Activated CD8-positive, alpha-beta T cell treated with anti-CD3 and anti-CD28 coated beads, Interleukin-2, amount 10 ng/mL, durations not matched to agents 7 days and 5 days (primary cell): ENCODE measurements around the gene DIRAS2. TPM values are rescaled to one million over a fixed set of nuclear protein-coding genes. Genes with fewer than 3 reads are reported as not detected.
"Not testable (repeated sequence)": the region's sequence is repeated elsewhere in the genome, so short reads cannot be mapped to it uniquely, and the experiment has no call there.

Experiments used
- ATAC-seq: fragments of 150-1000 bp; cut with Tn5 transposase; one replicate; pipeline ENCODE4 v1.10.0; 2021; ENCODE audit warnings: moderate library complexity
- CTCF ChIA-PET: fragments of 350-600 bp; sonication (Branson Sonifier 250); formaldehyde crosslinking; loops from one replicate; lab custom pipeline; 2021; ENCODE audit warnings: antibody characterized with exemption; lab: Charles Lee
- POLR2A ChIA-PET: fragments of 350-600 bp; sonication (Branson Sonifier 250); formaldehyde crosslinking; loops from one replicate; lab custom pipeline; 2021; ENCODE audit warnings: antibody characterized with exemption; lab: Charles Lee
- DNase-seq: peaks from one replicate; pipeline ENCODE4 v3.0.0-alpha.2; 2020
- H3K27ac Mint-ChIP-seq: one replicate; pipeline ENCODE4 v1.8.0; 2021; ENCODE audit warnings: mild to moderate bottlenecking, mixed read lengths
- H3K27me3 Mint-ChIP-seq: one replicate; pipeline ENCODE4 v1.8.0; 2021; ENCODE audit warnings: low read depth, mixed read lengths
- H3K36me3 Mint-ChIP-seq: one replicate; pipeline ENCODE4 v1.8.0; 2021; ENCODE audit warnings: low read depth, mixed read lengths
- H3K4me1 Mint-ChIP-seq: one replicate; pipeline ENCODE4 v1.8.0; 2021; ENCODE audit warnings: low read depth, mixed read lengths
- H3K4me3 Mint-ChIP-seq: one replicate; pipeline ENCODE4 v1.8.0; 2021; ENCODE audit warnings: mild to moderate bottlenecking, mixed read lengths
- H3K9me3 Mint-ChIP-seq: one replicate; pipeline ENCODE4 v1.8.0; 2022; ENCODE audit warnings: mixed read lengths; ENCODE audit not compliant: insufficient read depth
- total RNA-seq, 2 experiments: library from RNA; stranded (reverse); gene quantifications; one replicate each; pipeline ENCODE4 v1.2.3, GENCODE V29; 2021

DIRAS2 gene, protein sequence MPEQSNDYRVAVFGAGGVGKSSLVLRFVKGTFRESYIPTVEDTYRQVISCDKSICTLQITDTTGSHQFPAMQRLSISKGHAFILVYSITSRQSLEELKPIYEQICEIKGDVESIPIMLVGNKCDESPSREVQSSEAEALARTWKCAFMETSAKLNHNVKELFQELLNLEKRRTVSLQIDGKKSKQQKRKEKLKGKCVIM
- not detected for total RNA-seq

DNA sequence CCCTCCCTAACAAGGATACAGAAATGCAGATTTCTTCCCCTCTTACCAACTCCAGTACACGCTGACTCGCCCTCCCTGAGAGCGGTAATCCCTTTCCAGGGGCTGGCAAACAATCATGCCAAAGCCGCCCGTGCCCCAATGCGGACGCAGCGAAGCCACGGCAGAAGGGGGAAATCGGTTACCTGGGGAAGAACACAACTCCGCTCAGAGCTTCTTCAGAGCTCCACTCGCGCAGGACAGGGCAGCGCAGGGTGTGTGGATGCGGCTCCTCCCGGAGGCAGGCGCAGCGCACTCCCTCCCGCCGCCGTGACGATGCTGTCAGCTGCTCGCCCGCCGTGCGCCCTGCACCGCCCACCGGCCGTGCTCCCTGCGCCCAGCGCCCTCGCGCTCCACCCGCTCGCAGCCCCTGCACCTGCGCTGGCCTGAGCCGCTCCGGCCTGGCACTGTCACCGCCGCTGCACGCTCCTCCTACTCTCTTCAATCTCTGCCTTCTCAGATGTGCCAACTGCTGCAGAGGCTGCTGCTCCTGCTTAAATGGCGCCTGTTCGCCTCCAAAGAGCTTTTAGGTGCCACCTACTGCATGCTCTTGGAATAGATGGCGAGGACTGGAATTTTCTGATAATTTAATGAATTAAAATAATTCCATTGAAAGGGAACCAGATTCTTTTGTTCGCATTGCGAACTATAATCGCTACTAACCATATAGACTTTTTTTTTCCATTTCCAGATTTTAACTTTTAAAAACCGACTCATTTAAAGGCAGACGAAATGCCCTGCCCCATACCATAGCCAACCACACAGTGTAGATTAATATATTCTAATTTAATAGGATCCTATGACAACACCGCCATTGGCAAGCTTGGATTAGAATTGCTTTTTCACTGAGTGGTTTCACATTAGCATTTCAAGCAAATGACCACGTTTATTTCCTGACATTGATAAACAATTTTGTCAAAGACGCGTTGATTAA lies at the start of gene DIRAS2:
DIRAS2 (minus strand) TSS at position 255 of the 970 bp plus-strand sequence. CDS start 28,997 bp downstream, outside the sequence.
- Mint-ChIP-seq H3K36me3 (no peaks in the 10 kb centered on the region), H3K9me3 (no peaks in the 10 kb centered on the region), H3K27ac (no peak within 1 kb of the TSS), H3K27me3 (peaks cover 45% of the 10 kb centered on the region), H3K4me1 (peaks cover 2% of the 10 kb centered on the region), H3K4me3 (peak within 1 kb of the TSS; percentile 39)
- DNase-seq = no peak
- peak; percentile 63 for ATAC-seq
- POLR2A ChIA-PET = no interaction called here
- CTCF ChIA-PET = no interaction called here

GRCh38 chr9:90684736-90685135 lies 42.1 kb upstream of the DIRAS2 start:
- ATAC-seq (no peak), DNase-seq (no peak)
- Mint-ChIP-seq H3K4me3 (no peak overlapping the region), H3K27me3 (no peaks in the 10 kb centered on the region), H3K27ac (no peak overlapping the region), H3K9me3 (peaks cover 6% of the 10 kb centered on the region), H3K36me3 (no peaks in the 10 kb centered on the region), H3K4me1 (no peaks in the 10 kb centered on the region)
- ChIA-PET POLR2A (no interaction called here), CTCF (no interaction called here)

GRCh38 chr9:90684106-90684505 lies 41.5 kb upstream of the DIRAS2 start:
- POLR2A ChIA-PET = no interaction called here
- Mint-ChIP-seq H3K4me3 (no peak overlapping the region), H3K27ac (no peak overlapping the region), H3K4me1 (no peaks in the 10 kb centered on the region), H3K36me3 (no peaks in the 10 kb centered on the region), H3K27me3 (no peaks in the 10 kb centered on the region), H3K9me3 (peaks cover 6% of the 10 kb centered on the region)
- DNase-seq (no peak), ATAC-seq (no peak)
- CTCF ChIA-PET = no interaction called here

- ChIA-PET CTCF (no interaction called here), POLR2A (no interaction called here)
- Mint-ChIP-seq H3K36me3 (no peaks in the 10 kb centered on the region), H3K27me3 (peaks cover 4% of the 10 kb centered on the region), H3K4me3 (no peak overlapping the region), H3K27ac (no peak overlapping the region), H3K9me3 (no peaks in the 10 kb centered on the region), H3K4me1 (no peaks in the 10 kb centered on the region)
- ATAC-seq = no peak
- no peak for DNase-seq
Measured at GRCh38 chr9:90680534-90680933, 37.9 kb upstream of the DIRAS2 start.

DNA sequence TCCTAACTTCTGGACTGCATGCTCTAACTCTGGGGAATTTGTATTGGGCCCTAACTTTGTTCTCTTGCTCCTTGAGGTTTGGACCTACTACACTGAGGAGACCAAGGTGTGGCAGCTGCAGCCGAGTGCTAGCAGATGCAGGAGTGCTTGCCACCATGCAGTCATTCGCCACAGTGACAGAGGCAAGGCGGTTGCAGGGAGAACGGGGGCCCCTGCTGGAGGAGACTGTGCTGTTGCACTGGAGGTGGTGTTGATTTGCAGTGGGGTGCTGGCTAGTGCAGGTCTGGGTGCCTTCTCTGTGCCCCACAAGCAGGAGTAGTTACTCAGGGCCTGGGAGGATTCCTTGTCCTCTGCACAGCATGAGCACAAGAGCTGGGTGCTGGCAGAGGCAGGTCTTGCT lies 22.4 kb upstream of the DIRAS2 start:
- Mint-ChIP-seq H3K9me3 (no peaks in the 10 kb centered on the region), H3K27me3 (peaks cover 11% of the 10 kb centered on the region), H3K4me3 (no peak overlapping the region), H3K27ac (no peak overlapping the region), H3K4me1 (no peaks in the 10 kb centered on the region), H3K36me3 (no peaks in the 10 kb centered on the region)
- POLR2A ChIA-PET = no interaction called here
- CTCF ChIA-PET = no interaction called here
- DNase-seq (no peak), ATAC-seq (no peak)

- ATAC-seq (no peak), DNase-seq (no peak)
- no peaks in the 10 kb centered on the region for H3K36me3 Mint-ChIP-seq
- no peak overlapping the region for H3K4me3 Mint-ChIP-seq
- no peaks in the 10 kb centered on the region for H3K4me1 Mint-ChIP-seq
- no peaks in the 10 kb centered on the region for H3K9me3 Mint-ChIP-seq
- CTCF ChIA-PET = no interaction called here
- H3K27me3 Mint-ChIP-seq = peaks cover 18% of the 10 kb centered on the region
- POLR2A ChIA-PET = no interaction called here
- no peak overlapping the region for H3K27ac Mint-ChIP-seq
Measured at GRCh38 chr9:90659650-90660364, 17.2 kb upstream of the DIRAS2 start.

DNA sequence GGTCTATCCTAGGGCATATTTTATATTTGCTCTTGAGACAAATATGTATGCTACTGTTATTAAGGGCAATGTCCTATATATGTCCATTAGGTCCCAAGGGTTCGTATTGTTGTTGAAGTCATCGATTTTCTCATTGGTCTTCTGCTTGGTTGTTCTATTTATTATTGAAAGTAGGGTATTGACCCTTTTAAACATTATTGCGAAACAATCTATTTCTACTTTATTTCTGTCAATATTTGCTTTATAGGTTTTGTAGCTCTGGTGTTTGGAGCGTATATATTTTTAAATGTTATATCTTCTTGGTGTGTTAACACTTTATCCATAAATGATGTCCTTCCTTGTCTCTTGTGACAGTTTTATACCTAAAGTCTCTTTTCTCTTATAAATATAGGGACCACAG lies 16.2 kb upstream of the DIRAS2 start:
- ATAC-seq = no peak
- DNase-seq = no peak
- no peak overlapping the region for H3K4me3 Mint-ChIP-seq
- CTCF ChIA-PET = no interaction called here
- H3K4me1 Mint-ChIP-seq = no peaks in the 10 kb centered on the region
- H3K36me3 Mint-ChIP-seq = no peaks in the 10 kb centered on the region
- no peaks in the 10 kb centered on the region for H3K9me3 Mint-ChIP-seq
- peaks cover 18% of the 10 kb centered on the region for H3K27me3 Mint-ChIP-seq
- POLR2A ChIA-PET = no interaction called here
- no peak overlapping the region for H3K27ac Mint-ChIP-seq

GRCh38 chr9:90658181-90658580 lies 15.6 kb upstream of the DIRAS2 start:
- Mint-ChIP-seq H3K4me1 (no peaks in the 10 kb centered on the region), H3K9me3 (no peaks in the 10 kb centered on the region), H3K27me3 (peaks cover 17% of the 10 kb centered on the region), H3K27ac (no peak overlapping the region), H3K36me3 (no peaks in the 10 kb centered on the region), H3K4me3 (no peak overlapping the region)
- POLR2A ChIA-PET = no interaction called here
- ATAC-seq = no peak
- CTCF ChIA-PET = no interaction called here
- DNase-seq = no peak

- H3K9me3 Mint-ChIP-seq, H3K36me3 Mint-ChIP-seq, ATAC-seq, H3K27ac Mint-ChIP-seq, POLR2A ChIA-PET, DNase-seq, CTCF ChIA-PET, H3K4me1 Mint-ChIP-seq, H3K4me3 Mint-ChIP-seq: not testable (repeated sequence)
- H3K27me3 Mint-ChIP-seq = peaks cover 15% of the 10 kb centered on the region
Measured at GRCh38 chr9:90656876-90657275, 14.3 kb upstream of the DIRAS2 start.

- Mint-ChIP-seq H3K4me3 (no peak overlapping the region), H3K9me3 (peaks cover 7% of the 10 kb centered on the region), H3K27me3 (peaks cover 9% of the 10 kb centered on the region), H3K4me1 (no peaks in the 10 kb centered on the region), H3K27ac (no peak overlapping the region), H3K36me3 (no peaks in the 10 kb centered on the region)
- ChIA-PET CTCF (no interaction called here), POLR2A (no interaction called here)
- DNase-seq (no peak), ATAC-seq (no peak)
Measured at GRCh38 chr9:90651246-90651645, 8.6 kb upstream of the DIRAS2 start.

GRCh38 chr9:90647843-90648242 lies 5.2 kb upstream of the DIRAS2 start:
- Mint-ChIP-seq H3K36me3 (no peaks in the 10 kb centered on the region), H3K27ac (no peak overlapping the region), H3K4me1 (peaks cover 1% of the 10 kb centered on the region), H3K4me3 (no peak overlapping the region), H3K27me3 (peaks cover 23% of the 10 kb centered on the region), H3K9me3 (peaks cover 7% of the 10 kb centered on the region)
- no peak for ATAC-seq
- DNase-seq = no peak
- CTCF ChIA-PET = no interaction called here
- POLR2A ChIA-PET = no interaction called here

DNA sequence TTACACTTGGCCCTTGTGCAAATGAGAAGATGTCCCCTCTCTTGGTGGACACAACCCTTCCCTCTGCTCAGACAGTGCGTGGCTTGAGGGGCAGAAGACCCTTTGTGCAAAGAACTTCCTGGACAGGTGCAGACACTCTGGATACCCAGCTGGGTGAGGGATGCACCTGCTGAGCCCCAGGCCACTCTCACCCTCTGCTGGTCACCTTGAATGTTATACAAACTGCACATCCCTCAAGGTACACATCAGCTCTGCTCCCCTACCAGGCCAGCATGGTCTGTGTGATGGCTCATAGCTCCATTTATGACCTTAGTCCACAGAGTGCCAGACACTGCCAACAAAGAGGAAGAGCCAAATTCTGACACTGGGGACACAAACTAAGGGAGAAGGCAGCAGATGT lies 3.1 kb upstream of the DIRAS2 start:
- peaks cover 2% of the 10 kb centered on the region for H3K4me1 Mint-ChIP-seq
- POLR2A ChIA-PET = no interaction called here
- H3K9me3 Mint-ChIP-seq = peaks cover 7% of the 10 kb centered on the region

More for the DNA sequence above, 3.1 kb upstream of the DIRAS2 start:
- H3K4me3 Mint-ChIP-seq = no peak overlapping the region
- peaks cover 39% of the 10 kb centered on the region for H3K27me3 Mint-ChIP-seq
- DNase-seq = no peak
- no peaks in the 10 kb centered on the region for H3K36me3 Mint-ChIP-seq
- no peak for ATAC-seq
- no peak overlapping the region for H3K27ac Mint-ChIP-seq
- CTCF ChIA-PET = no interaction called here
